Karpas-422 (cell line): ENCODE results near the gene SMPD1. TPM values are rescaled to one million over a fixed set of nuclear protein-coding genes. Genes with fewer than 3 reads are reported as not detected.

Experiments used
- total RNA-seq: library from RNA; depleted of rRNA; stranded (reverse); fragments of >200 nt; shearing (Covaris generic); gene quantifications from 2 replicates; pipeline ENCODE4 v1.2.3, GENCODE V29; 2014; ENCODE audit warnings: low replicate concordance; rRNA removed

The SMPD1 gene
- total RNA-seq, 1 experiment from 2014 or later = 2.3 TPM

Other genes starting within 250 kb of the SMPD1 start
- gene OR52B2, start 220.1 kb upstream of the SMPD1 start, total RNA-seq = 0.26 TPM in 1 of 2 replicates, not detected in the other
- gene OR52W1, start 191.2 kb upstream of the SMPD1 start, total RNA-seq = not detected in 2 replicates
- not detected in 2 replicates for gene C11orf42, start 184.9 kb upstream of the SMPD1 start, total RNA-seq
- gene FHIP1B, start 155.8 kb upstream of the SMPD1 start, total RNA-seq = 33.9 and 53.8 TPM in 2 replicates
- 1.7 and 2.0 TPM in 2 replicates for gene CNGA4, start 151.4 kb upstream of the SMPD1 start, total RNA-seq
- gene CCKBR, start 130.6 kb upstream of the SMPD1 start, total RNA-seq = not detected in 2 replicates
- not detected in 2 replicates for gene CAVIN3, start 70.0 kb upstream of the SMPD1 start, total RNA-seq
- gene APBB1, start 28.6 kb downstream of the SMPD1 start, total RNA-seq = not detected in 2 replicates
- 0.22 TPM in 1 of 2 replicates, not detected in the other for gene HPX, start 50.5 kb downstream of the SMPD1 start, total RNA-seq
- gene TRIM3, start 83.5 kb downstream of the SMPD1 start, total RNA-seq = 13.3 and 20.4 TPM in 2 replicates
- 36.3 and 49.7 TPM in 2 replicates for gene ARFIP2, start 90.9 kb downstream of the SMPD1 start, total RNA-seq
- 36.3 and 57.2 TPM in 2 replicates for gene TIMM10B, start 91.0 kb downstream of the SMPD1 start, total RNA-seq
- gene DNHD1, start 106.8 kb downstream of the SMPD1 start, total RNA-seq = 40.3 and 53.5 TPM in 2 replicates
- gene RRP8, start 213.1 kb downstream of the SMPD1 start, total RNA-seq = 10.8 and 22.9 TPM in 2 replicates
- 48.6 and 65.6 TPM in 2 replicates for gene ILK, start 213.3 kb downstream of the SMPD1 start, total RNA-seq
- 158 and 192 TPM in 2 replicates for gene TAF10, start 221.7 kb downstream of the SMPD1 start, total RNA-seq
- 41.5 and 45.5 TPM in 2 replicates for gene TPP1, start 228.9 kb downstream of the SMPD1 start, total RNA-seq